Muscle of back (tissue), 11 donors: ENCODE measurements around the gene GABRB3. TPM values are rescaled to one million over a fixed set of nuclear protein-coding genes. Genes with fewer than 3 reads are reported as not detected.

Experiments
- DNase-seq, 3 donors: peaks; one replicate each; pipeline versions ENCODE4 v3.0.0 to v3.0.0-alpha.2; 2013
- polyA plus RNA-seq, 10 donors: library from polyadenylated mRNA; unstranded; fragments of 120-200 nt; gene quantifications; one replicate each; pipeline ENCODE4 v1.2.1, GENCODE V29; 2013; ENCODE audit not compliant: insufficient read length in 10 of 10

GABRB3 gene
- polyA plus RNA-seq, 10 donors = 1.8 to 3.8 (median 2.5) TPM

GRCh38 chr15:26561130-26561529, 211.7 kb downstream of the GABRB3 start:
- no peak for DNase-seq

GRCh38 chr15:26555898-26556297, 217.0 kb downstream of the GABRB3 start:
- no peak for DNase-seq

GRCh38 chr15:26551473-26551872, 221.4 kb downstream of the GABRB3 start:
- no peak for DNase-seq

DNA sequence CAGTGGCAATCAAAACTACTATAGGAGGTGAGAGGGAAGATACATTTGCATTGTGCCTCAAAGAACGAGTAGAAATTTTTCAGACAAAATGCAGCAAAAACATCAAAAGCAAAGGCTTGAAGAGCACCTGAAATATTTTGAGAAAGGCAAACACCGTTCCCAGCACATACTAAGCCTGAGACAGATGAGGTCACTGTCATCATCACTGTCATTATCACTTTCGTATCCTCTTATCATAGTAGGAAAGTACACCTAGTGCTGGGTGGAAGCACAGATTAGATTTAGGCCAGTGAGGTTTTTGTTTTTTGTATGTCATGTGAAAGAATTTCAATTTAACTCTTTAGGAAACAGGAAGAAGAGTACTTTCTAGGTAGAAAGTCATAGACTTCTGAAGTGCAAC, 222.0 kb downstream of the GABRB3 start:
- no peak for DNase-seq

DNA sequence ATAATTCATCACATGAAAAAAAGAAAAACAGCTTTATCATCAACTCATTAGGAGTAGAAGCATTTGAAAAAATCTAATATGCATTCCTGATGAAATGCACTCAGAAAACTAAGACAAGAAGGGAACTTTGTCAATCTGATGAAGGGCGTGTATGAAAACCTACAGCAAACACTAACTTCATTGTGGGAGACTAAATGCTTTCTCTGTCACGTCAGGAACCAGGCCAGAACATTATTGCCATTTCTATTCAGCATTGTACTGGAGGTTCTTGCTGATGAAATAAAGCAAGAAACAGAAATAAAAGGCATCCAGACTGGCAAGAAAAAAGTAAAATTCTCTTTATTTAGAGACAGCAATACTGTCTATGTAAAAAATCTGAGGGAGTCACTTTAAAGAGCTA, 235.2 kb downstream of the GABRB3 start:
- no peak for DNase-seq

DNA sequence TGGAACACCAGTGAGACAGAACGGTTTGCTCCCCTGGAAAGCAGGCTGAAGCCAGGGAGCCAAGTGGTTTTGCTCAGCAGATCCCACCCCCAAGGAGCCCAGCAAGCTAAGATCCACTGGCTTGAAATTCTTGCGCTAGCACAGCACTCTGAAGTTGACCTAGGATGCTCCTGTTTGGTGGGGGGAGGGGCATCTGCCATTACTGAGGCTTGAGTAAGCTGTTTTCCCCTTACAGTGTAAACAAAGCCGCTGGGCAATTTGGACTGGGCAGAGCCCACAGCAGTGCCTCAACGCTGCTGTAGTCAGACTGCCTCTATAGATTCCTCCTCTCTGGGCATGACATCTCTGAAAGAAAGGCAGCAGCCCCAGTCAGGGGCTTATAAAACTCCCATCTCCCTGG, 241.4 kb downstream of the GABRB3 start:
- DNase-seq = no peak

GRCh38 chr15:26525096-26525495, 247.8 kb downstream of the GABRB3 start:
- DNase-seq = no peak

GRCh38 chr15:26521691-26522198, 251.1 kb downstream of the GABRB3 start:
- DNase-seq = no peak

DNA sequence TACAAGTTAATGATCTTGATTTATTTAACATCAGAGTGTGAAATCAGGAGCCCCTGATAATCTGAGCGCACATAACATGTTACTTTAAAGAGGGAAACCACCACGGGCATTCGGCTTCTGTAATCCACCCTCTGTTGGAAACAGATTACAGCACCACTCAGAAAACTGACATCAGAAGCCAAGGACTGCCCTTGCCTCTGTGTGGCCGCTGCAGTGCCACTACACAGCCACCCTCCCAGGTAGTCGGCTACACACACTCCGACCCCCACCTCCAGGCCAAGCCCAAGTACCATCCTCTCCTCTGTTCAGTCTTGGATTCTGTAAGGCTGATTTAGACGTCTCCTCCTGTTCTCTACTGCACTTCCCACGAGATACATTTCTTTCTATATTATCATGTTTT, 251.7 kb downstream of the GABRB3 start:
- DNase-seq = no peak

GRCh38 chr15:26518885-26519284, 254.0 kb downstream of the GABRB3 start:
- no peak for DNase-seq

- no peak for DNase-seq
Measured at GRCh38 chr15:26516102-26516980, 256.5 kb downstream of the GABRB3 start.

DNA sequence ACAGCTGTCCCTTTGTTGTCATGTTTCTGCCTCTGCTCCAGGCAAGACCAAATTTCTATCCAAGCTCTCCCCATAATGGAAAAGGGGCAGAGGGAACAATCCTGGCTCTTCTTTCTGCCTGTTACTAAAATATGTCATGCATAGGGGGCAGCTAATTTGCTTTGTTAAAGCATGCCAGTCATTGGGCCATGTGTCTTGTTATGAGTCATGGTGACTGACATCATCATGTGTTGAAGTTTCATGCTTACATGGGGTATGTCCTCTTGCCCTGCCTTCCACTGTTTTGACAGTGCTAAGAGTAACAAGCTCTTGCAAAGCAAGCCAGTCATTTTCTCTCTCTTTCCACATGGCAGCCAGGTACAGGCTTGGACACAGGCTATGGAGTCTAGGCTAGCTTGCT, 268.9 kb downstream of the GABRB3 start:
- DNase-seq = peak in 1 of 3 donors; percentile 3

Other genes starting within 250 kb of the GABRB3 start
- gene GABRA5, start 94.0 kb upstream of the GABRB3 start, polyA plus RNA-seq = under 1 TPM; 0.14 to 0.68 (median 0.31) TPM
- gene GABRG3, start 198.1 kb upstream of the GABRB3 start, polyA plus RNA-seq = under 1 TPM; 0.09 to 0.56 (median 0.37) TPM